AG09309 (cell line): ENCODE measurements around the gene ELP4.

Source experiments
- DNase-seq: peaks from one replicate; pipeline ENCODE4 v3.0.0-alpha.2; 2010; ENCODE audit warnings: low read depth
- H3K4me3 ChIP-seq: 2 replicates; pipeline ENCODE4 v1.5.1; 2011; ENCODE audit warnings: mild to moderate bottlenecking, low read depth, low read length, moderate library complexity; ENCODE audit not compliant: control insufficient read depth
- CTCF ChIP-seq: IDR thresholded peaks from 2 replicates; pipeline ENCODE4 v1.5.1; 2011; ENCODE audit warnings: mild to moderate bottlenecking, low read depth, low read length, inconsistent platforms; ENCODE audit not compliant: insufficient read depth, control insufficient read depth; ENCODE audit errors: missing control alignments

ELP4 gene

GRCh38 chr11:31651822-31652221 lies 142.3 kb downstream of the ELP4 start:
- no peak for TF ChIP-seq CTCF
- no peak overlapping the region for H3K4me3 ChIP-seq
- DNase-seq: no peak

- no peak for DNase-seq
- TF ChIP-seq CTCF: no peak
- H3K4me3 ChIP-seq: no peak overlapping the region
Observed at GRCh38 chr11:31652528-31652927, 143.0 kb downstream of the ELP4 start.

GRCh38 chr11:31655483-31655882 lies 145.9 kb downstream of the ELP4 start:
- TF ChIP-seq CTCF: no peak
- peak; percentile 52 for DNase-seq
- no peak overlapping the region for H3K4me3 ChIP-seq

- DNase-seq: no peak
- no peak overlapping the region for H3K4me3 ChIP-seq
- TF ChIP-seq CTCF: no peak
Observed at GRCh38 chr11:31656051-31656450, 146.5 kb downstream of the ELP4 start.

DNA sequence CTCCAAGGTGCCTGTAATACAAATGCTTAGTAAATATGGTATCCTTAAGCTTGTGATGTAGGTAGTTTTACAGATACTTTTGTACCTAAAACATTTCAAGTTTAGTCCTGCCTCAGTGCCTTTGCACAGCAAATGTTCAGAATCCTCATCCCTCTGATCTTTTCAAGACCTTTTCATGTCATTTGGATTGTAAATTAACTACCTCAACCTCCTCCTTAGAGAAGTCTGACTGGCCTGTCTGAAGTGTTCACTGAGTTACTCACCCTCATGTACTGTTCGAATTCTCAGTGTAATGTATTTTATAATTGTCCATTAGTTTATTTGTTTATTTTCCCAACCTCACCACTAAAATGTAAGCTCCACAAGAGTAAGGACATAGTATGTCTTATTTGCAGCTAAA lies 147.5 kb downstream of the ELP4 start:
- no peak for DNase-seq
- H3K4me3 ChIP-seq: no peak overlapping the region
- no peak for TF ChIP-seq CTCF

GRCh38 chr11:31664129-31664528 lies 154.6 kb downstream of the ELP4 start:
- no peak for DNase-seq
- H3K4me3 ChIP-seq: no peak overlapping the region
- TF ChIP-seq CTCF: no peak

DNA sequence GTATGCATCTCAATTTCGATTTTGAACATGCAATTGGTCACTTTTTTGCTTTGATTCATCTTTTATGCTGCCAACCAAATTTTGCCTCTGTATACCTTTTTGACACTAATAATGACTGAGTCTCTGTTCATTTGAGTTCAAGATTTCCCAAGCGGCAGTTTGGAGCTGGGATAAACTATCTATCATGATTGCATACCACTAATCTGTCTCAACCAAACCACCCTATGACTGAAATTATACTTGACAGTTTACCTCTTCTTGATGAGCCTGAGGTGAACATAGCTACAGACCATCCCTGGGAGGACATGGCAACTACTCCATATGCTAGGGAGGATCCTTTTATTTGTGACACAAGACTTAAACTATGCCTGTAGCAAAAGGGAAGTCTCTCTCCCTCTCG lies 155.4 kb downstream of the ELP4 start:
- no peak for TF ChIP-seq CTCF
- DNase-seq: no peak

More for the DNA sequence above, 155.4 kb downstream of the ELP4 start:
- no peak overlapping the region for H3K4me3 ChIP-seq
